Measurements from ENCODE around the gene FHAD1.
A peak's percentile ranks its signal among the peaks of the same experiment; 100 is the strongest.

Gene FHAD1

DNA sequence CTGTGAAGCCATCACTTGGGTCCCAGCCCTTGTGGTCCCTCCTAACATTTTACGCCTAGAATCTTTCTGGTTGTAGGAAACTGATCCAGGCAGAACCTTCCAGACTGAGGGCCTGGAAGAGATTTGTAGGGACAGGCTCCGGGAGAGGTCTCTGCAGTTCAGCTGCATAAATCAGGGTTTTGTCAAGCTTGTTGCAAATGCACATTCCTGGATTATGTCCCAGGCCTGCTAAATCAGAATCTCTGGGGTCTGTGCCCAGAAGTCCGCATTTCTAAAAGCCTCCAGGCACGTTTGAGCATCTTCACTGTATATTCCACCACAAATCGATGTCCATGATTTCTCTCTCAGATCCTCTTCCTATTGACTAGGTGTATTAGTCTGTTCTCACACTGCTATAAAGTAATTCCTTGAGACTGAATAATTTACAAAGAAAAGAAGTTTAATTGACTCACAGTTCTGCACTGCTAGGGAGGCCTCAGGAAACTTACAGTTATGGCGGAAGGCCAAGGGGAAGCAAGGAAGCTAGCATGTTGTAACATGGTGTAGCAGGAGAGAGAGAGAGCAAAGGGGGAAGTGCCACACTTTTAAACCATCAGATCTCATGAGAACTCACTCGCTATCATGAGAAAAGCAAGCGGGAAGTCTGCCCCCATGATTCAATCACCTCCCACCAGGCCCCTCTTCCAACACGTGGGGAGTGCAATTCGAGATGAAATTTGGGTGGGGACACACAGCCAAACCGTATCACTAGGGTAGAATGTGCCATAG is 1.2 kb upstream of the FHAD1 start:
- DNase-seq (ENCODE audit: extremely low read depth in 1 of 2, low read depth in 1 of 2) = no peak

GRCh38 chr1:15248216-15248615 is 1.2 kb downstream of the FHAD1 start:
- DNase-seq (ENCODE audit: extremely low read depth in 1 of 2, low read depth in 1 of 2) = no peak

DNA sequence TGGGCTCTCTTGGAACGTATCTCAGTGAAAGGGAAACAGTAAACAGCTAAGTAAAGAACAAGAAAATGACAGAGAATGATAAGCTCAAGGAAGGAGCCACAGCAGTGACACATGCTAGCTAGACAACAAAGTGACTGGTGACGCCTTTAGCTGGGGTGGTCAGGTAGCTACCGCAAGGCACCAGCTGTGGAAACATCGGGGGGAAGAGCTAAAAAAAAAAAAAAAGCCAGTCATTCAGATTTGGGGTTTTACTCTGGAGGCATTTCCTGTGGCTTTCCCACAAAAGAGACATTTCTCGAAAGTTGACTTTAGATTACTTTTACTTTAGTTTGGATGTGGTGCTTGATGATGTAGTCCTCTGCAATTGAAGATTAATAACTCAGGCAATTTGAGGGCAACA is 2.1 kb downstream of the FHAD1 start:
- DNase-seq (ENCODE audit: extremely low read depth in 1 of 2, low read depth in 1 of 2) = peak; percentile 45 to 77

GRCh38 chr1:15251857-15252835 is 5.1 kb downstream of the FHAD1 start:
- no peak for DNase-seq (ENCODE audit: extremely low read depth in 1 of 2, low read depth in 1 of 2)

DNA sequence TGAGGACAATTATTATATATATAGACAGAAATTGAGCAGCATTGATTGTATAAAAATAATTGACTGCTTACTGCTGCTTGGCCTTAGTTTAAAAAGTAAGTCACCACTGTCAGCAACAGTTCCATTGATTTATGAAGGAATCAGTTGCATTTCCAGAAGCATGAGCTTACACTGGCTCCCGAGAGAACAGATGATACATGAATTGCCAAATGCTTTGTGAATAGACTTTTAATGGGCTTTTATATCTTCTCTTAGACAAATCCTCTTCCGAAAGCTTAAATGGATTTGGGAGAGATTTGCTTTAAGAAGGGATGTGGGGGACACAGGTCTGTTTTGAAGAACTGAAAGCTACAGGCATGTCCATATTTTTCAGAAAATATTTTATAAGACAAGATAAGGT is 7.5 kb downstream of the FHAD1 start:
- no peak for DNase-seq (ENCODE audit: extremely low read depth in 1 of 2, low read depth in 1 of 2)

DNA sequence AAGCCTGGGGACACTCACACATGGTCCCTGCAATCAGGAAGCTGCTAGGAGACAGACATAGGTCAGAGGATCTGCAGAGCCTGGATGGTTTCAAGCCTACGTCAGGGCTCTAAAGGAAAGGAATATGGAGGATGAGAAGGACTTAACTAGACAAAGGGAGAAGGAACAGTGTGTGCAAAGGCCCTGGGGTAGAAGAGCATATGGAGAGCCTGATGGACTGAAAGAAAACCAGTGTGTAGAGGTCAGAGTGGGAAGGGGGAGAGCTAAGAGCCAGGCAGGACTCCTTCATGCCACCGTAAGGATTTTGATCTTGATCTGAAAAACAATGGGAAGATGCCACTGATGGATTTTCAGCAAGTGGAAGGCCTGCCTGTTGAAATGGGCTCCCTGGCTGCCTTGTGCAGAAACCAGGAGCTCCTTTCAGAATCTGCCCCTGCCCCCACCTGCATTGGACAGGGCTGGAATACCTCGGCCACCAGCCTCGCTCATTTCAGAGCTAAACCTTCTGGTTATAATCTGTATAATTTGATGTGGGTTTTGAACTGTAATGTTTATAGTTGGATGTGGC is 8.6 kb downstream of the FHAD1 start:
- DNase-seq (ENCODE audit: extremely low read depth in 1 of 2, low read depth in 1 of 2) = no peak

GRCh38 chr1:15256584-15256983 is 9.6 kb downstream of the FHAD1 start:
- no peak for DNase-seq (ENCODE audit: extremely low read depth in 1 of 2, low read depth in 1 of 2)

DNA sequence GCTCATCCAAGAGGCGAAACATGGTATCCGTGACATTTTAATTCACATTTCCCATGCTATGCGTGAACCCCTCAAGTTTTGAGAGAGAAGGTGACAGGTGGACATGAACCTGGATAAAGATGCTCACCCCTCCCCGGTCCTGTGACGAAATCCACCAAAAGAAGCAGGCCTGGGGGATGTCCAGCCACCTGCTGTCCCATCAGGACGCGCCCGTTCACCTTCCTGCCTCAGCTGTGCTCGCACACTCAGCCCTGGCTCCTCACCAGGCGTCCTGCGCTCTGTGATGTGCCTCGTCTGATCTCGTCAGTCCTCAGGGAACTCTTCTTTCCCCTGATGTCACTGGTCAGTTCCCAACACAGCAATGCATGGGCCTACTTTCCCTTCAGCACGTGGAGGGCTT is 10.3 kb downstream of the FHAD1 start:
- no peak for DNase-seq (ENCODE audit: extremely low read depth in 1 of 2, low read depth in 1 of 2)

- DNase-seq (ENCODE audit: extremely low read depth in 1 of 2, low read depth in 1 of 2) = no peak
These were observed 12.0 kb downstream of the FHAD1 start for GRCh38 chr1:15258833-15259621.

DNA sequence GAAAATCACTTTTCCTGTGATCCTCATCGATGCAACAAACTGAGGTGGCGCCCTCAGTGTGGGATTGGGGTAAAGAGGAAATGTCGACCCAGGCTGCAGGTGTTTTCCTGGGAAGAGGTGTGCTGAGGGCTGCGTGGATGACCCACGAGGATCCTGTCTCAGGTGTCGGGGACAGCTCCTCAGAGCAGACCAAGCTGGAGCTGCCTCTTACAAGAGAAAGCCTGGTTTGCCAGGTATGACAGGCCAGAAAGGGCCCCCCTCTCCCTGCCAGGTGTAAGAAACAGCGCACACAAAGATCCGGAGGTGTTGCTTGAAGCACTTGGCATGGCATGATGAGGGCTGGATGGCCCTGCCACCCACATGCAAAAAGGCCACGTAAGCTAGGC is 12.6 kb downstream of the FHAD1 start:
- no peak for DNase-seq (ENCODE audit: extremely low read depth in 1 of 2, low read depth in 1 of 2)

DNA sequence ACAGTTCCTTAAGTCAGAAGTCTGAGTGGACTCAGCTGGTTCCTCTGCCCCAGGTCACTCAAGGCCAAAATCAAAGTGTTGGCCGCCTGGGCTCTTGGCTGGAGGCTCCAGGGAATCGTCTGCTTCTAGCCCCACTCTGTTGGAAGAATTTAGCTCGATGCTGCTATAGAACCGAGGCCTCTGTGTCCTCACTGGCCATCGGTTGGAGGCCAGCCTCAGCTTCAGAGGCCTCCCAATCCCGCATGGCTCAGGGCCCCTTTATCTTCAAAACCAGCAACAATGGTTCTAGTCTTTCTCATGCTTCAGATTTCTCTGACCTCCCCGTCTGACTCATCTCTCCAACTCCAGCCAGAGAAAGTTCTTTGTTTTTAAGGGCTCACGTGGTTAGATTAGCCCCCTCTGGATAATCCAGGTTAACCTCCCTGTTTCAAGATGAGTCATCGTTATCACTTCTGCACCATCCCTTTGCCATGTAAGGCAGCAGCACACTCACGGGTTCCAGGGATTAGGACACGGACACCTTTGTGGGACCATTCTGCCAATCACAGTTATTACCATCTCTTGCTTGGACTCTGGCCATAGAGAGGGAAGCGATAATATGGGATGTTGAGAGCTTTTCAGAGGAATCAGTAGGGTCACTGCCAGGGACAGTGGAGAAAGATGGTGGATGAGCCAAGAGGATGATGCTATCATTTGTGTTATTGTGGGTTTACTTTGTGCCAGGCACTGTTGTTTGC is 13.6 kb downstream of the FHAD1 start:
- no peak for DNase-seq (ENCODE audit: extremely low read depth in 1 of 2, low read depth in 1 of 2)

DNA sequence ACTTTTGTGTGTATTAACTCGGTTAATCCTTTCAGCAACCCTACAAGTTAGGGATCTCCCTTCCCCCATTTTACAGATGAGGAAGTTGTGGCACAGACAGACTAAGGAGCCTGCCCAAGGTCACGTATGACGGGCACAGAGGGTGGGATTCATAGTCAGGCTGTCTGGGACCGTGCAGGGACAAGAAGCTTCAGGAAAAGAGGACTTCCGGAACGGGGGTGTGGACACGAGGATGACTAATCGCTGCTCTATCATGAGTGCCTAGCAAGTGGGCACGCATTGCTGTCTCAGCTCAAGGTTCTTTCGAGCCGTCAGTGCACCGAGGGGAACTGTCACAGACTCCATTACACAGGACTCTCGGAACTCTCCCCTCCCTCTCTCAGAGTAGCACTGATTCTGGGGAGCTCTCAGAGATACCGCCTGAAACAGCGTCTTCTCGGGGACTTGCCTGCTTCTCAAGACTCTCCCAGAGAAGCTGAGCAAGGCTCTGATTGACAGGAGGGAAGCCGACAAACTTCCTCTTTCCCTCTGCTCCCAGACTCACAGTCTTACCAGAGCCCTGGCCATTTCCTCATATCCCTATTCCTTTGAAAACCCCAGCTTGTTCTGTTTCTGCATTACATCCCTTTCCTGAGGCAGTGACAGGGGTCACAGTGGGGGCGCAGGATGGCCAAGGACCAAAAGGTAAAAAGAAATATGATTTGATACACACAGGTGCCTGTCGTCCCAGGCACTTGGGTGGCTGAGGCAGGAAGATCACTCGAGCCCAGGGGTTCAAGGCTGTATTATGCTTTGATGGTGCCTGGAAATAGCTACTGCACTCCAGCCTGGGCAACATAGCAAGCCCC is 14.4 kb downstream of the FHAD1 start:
- peak in 1 of 2 donors; percentile 34 for DNase-seq (ENCODE audit: extremely low read depth in 1 of 2, low read depth in 1 of 2)

DNA sequence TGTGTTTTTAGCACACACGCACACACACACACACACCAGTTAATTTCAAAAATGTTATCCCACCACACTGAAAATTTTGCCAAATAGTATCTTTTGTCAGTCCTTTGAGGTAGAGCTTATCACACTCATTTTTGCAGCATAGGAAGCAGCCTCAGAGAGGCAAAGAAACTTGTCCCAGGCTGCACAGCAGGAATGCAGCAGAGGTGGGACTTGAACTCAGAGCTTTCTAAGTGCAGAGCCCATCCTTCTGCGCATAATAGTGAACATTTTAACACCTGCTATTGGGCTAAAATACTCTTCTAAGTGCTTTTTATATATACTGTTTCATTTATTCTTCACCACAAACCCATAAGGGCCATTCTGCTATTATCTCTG is 15.0 kb downstream of the FHAD1 start:
- no peak for DNase-seq (ENCODE audit: extremely low read depth in 1 of 2, low read depth in 1 of 2)

DNA sequence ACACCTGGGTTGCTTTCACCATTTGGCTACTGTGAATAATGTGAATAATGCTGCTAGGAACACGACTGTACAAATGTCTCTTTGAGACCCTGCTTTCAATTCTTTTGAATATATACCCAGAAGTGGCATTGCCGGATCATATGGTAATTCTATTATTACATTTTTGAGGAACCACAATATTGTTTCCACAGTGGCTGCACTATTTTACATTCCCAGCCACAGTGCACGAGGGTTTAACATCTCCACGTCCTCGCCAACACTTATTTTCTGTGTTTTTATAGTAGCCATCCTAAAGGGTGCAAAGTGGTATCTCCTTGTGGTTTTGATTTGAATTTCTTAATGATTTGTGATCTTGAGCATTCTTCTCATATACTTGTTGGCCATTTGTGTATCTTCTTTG is 15.7 kb downstream of the FHAD1 start:
- DNase-seq (ENCODE audit: extremely low read depth in 1 of 2, low read depth in 1 of 2) = no peak

GRCh38 chr1:15264769-15265168 is 17.7 kb downstream of the FHAD1 start:
- DNase-seq (ENCODE audit: extremely low read depth in 1 of 2, low read depth in 1 of 2) = no peak

- no peak for DNase-seq (ENCODE audit: extremely low read depth in 1 of 2, low read depth in 1 of 2)
These were observed 24.2 kb downstream of the FHAD1 start for GRCh38 chr1:15271196-15271595.

DNA sequence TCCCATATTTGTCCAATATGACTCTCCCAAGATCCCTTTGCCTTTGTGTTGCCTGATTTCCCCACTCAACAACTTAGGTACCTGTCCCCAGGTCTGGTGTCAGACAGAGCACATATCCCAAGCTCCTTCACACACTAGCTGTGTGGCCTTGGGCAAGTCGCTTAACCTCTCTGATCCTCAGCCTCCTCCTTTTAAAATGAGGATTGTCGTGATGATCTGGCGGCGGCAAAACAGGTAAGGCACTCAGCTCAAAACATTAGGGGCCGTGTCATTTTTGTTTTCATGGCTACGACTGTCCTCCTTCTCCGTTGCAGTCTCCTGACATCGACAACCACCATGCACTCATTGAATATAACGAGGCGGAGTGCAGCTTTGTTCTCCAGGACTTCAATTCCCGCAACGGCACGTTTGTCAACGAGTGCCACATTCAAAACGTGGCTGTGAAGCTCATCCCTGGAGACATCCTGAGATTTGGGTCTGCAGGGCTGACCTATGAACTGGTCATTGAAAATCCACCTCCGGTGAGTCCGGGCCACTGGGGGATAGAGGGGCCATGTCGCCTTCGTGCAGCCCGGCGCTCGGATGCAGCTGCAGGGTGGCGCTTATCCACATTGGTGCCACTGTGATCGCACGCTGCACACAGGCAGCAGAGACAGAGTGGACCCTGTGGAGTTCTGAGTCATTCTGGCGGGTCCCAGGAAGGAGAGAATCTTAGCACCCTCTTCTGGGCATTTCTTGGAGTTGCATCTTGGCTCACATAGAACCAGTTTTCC is 25.2 kb downstream of the FHAD1 start:
- DNase-seq (ENCODE audit: extremely low read depth in 1 of 2, low read depth in 1 of 2) = no peak

DNA sequence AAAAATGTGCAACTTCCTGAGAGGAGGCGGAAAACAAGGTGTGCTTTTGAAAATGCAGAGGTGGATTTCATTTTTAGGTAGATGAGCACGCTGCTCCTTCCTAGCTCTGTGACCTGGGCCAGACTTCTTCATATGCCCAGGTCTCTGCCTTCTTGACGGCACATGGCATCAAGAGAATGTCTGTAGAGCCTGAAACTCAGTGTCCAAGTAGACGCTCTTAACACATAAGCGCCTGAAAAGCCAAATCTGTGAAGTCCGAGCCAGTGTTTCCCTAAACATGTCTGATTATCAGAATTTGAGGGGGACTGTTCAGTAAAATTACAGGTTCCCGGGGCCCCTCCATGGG is 25.7 kb downstream of the FHAD1 start:
- no peak for DNase-seq (ENCODE audit: extremely low read depth in 1 of 2, low read depth in 1 of 2)

DNA sequence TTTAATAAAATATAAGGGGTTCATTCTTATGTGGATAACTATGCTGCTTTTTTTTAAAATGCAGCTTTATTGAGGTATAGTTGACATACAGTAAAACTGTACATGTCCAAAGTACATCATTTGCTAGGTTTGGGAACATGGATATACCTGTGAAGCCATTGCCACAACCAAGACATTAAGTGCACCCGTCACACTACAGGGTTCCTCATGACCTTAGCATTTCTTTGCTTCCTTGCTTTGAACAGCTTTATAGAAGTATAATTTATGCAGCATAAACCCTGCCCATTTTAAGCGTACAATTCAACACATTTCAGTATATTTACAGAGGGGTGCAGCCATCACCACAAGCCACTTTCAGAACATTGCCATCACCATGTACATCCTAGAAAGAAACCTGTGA is 26.3 kb downstream of the FHAD1 start:
- DNase-seq (ENCODE audit: extremely low read depth in 1 of 2, low read depth in 1 of 2) = no peak

All from stimulated activated CD8-positive, alpha-beta memory T cell treated with anti-CD3 and anti-CD28 coated beads, Interleukin-7, amount 100 ng/mL, for 48 hours (primary cell).